LNCAP (cell line): Measurements from ENCODE around the gene GIMAP2.

ENCODE experiments used
- TF ChIP-seq, protein P1 (sequence below): fragments of 450-650 bp; IDR thresholded peaks from 2 replicates; pipeline ENCODE4 v1.5.1; 2017; ENCODE audit warnings: mild to moderate bottlenecking

GIMAP2 gene

DNA sequence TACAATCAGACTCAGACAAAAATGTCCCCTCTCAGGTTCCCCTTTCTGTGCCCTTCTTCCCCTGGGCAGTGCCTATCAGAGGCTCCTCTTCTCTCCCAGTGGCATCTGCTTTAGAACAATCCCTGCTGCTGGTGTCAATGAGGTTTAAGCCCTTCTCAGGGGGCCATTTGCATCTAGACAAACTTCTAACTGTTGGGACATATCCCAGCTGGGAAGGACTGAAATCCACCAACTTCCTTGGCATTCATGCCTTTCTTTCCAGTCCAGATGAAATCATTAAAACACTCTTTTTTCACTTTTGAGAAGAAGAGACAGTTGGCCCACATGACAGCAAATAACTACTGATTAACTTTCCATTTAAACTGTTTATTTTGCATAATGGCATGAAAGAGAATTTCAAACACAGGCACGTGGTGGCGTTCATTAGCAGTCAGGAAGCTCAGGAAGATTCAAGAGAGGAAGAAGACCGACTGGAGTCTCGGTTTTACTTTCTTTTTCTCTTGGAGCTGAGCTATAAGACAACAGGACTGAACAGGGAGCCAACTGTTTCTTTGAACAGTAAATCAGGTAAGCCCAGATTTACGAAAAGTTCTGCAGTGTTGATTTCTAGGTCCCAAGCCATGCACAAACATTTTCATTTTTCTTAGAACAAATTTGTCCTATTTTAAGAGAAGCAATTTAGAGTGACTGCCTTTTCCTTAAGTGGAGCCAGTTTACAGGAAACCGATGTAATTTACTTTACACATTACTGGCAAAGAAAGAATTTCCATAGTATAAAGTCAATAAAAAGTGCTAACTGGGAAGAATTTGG, at the start of gene GIMAP2:
TSS of gene GIMAP2 (plus strand) at position 488 of the 811 bp plus-strand sequence. CDS start 1,354 bp downstream, outside the sequence.
- TF ChIP-seq, protein P1, sequence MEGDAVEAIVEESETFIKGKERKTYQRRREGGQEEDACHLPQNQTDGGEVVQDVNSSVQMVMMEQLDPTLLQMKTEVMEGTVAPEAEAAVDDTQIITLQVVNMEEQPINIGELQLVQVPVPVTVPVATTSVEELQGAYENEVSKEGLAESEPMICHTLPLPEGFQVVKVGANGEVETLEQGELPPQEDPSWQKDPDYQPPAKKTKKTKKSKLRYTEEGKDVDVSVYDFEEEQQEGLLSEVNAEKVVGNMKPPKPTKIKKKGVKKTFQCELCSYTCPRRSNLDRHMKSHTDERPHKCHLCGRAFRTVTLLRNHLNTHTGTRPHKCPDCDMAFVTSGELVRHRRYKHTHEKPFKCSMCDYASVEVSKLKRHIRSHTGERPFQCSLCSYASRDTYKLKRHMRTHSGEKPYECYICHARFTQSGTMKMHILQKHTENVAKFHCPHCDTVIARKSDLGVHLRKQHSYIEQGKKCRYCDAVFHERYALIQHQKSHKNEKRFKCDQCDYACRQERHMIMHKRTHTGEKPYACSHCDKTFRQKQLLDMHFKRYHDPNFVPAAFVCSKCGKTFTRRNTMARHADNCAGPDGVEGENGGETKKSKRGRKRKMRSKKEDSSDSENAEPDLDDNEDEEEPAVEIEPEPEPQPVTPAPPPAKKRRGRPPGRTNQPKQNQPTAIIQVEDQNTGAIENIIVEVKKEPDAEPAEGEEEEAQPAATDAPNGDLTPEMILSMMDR = no peak

DNA sequence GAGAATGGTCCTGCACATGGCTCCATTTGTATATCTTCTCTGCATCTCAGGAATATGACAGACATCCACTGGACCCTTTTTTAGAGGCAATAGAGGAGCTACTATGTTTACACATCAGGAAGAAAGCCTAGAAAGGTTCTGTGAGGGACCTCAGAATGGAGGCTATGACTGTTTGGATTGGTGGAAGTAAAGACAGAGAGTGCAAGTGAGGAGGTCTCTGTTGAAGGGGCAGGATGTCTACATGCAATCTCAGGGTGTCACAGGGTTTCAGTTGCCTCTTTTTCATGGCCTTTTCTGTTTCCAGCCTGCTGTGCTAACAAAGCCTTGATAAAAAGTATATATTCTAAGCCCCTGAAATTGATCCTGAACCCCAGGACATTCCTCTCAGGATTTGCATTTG, 43.7 kb upstream of the GIMAP2 start:
- TF ChIP-seq, protein P1 = no peak

DNA sequence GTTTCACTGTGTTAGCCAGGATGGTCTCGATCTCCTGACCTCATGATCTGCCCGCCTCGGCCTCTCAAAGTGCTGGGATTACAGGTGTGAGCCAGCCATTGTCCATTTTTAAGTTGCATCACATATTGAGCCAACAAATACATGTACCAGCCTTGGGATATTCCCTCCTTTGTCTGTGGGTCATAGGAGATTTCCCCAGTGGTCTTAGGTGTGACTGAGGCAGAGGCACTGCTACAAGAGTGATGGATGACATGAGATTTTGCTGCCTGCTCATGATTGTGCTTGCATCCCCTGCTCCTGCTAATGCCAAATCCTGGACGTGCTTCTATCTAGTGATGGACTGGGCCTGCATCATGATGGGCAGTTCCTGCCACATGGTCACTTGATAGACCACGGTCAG, 42.6 kb upstream of the GIMAP2 start:
- TF ChIP-seq, protein P1 = no peak

DNA sequence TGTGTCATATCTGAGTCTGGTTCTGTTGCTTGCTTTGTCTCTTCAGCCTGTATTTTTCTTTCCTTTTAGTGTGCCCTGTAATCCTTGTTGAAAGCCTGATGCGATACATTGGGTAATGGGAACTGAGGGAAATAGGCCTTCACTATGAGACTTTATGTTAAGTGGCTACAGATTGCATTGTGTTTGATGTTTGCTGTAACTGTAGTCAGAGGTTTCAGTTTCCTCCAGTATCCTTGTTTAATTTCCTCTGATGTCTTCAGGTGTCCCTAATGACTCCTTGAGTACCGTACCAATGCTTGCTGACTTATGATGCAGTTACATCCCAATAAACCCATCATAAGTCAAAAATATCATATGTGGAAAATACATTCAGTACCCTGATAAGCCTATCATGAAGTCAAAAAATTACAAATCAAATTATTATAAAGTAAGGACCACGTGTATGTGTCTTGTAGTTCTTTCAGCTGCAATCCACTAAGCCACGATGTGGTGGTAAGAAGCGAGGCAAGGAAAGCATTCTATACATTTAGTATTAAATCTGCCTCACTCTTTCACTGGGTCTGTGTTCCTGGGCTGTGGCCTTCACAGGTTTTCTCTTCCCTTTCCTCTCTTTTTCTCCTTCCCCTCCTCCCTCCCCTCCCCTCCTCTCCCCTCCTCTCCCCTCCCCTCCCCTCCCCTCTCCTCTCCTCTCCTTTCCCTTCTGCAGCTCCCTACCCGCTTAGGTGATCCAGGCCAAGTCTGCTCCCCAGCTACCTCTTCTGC, 40.1 kb upstream of the GIMAP2 start:
- TF ChIP-seq, protein P1 = no peak

DNA sequence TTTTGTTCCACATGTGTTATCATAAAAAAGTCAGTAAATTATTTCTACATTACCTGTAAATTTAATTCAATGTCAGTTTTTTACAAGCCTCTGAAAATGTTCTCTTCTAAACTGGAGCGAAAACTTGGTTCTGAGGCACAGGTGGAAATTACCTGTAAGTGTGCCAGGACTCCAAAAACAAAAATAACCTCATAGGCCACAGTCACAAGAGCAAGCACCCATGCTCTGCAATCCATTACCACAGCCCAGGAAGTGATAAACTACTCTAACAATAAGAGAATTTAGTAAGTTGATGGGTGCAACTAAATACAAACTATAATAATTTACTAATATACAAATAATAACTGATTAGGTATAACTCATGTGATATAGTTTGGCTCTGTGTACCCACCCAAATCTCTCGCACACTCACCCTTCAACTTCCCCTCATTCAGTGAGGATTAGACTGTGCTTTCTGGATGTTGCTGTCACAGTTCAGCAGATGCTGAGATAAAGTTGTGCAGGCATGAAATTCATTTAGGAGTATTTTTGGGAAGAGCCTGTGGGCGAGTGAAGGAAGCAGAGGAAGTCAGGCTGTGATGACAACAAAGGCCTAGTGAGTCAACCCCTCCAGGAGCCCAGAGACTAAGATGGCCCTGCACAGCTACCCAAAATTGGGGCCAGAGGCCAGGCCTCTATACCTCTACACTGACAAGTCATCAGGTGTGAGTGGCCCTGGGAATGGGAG, 37.0 kb upstream of the GIMAP2 start:
- TF ChIP-seq, protein P1 = no peak

DNA sequence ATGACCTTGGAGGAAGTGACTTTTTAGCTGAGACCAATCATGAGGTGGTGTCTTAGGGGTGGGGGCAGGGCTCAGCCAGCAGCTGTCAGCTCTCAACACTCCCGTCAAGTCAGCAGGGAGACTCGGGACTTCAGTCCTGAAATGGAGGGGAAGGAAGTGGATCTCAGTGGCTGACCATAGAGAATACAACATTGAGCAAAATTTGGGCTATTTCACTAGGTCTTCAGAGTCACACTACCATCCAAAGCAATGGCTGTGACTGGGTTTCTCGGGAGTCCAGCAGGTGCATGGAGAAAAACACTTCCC, 36.5 kb upstream of the GIMAP2 start:
- TF ChIP-seq, protein P1 = no peak

DNA sequence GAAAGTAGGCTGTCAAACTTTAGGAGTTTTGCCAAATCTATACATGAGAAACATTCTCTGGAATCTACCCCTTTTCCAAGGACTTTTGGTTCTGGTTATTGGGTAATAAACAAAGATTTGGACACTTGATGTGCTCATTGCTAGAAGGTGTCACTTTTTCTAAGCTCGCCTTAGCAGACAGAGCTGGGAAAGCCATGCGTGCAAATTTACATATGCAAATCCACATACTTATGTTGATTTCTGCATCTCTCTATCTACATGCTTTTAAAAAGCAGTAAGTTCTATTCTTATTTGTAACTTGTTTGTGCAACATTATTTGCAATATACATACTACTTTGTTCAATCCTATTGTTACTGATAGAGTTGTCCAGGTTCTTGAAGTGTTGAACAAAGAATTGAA, 30.8 kb upstream of the GIMAP2 start:
- TF ChIP-seq, protein P1 = no peak
